Activated naive CD4-positive, alpha-beta T cell treated with anti-CD3 and anti-CD28 coated beads, Interleukin-2, amount 50 U/mL, for 24 hours (primary cell): ENCODE results near the gene CENPA.
A peak's percentile ranks its signal among the peaks of the same experiment; 100 is the strongest.
"Not testable (repeated sequence)": the region's sequence is repeated elsewhere in the genome, so short reads cannot be mapped to it uniquely, and the experiment has no call there.

Experiments
- H3K27ac Mint-ChIP-seq: one replicate; pipeline ENCODE4 v1.8.0; 2021; ENCODE audit warnings: mild to moderate bottlenecking, mixed read lengths
- H3K27me3 Mint-ChIP-seq: one replicate; pipeline ENCODE4 v1.8.0; 2021; ENCODE audit warnings: mixed read lengths
- H3K36me3 Mint-ChIP-seq: one replicate; pipeline ENCODE4 v1.8.0; 2021; ENCODE audit warnings: mixed read lengths
- H3K4me1 Mint-ChIP-seq: one replicate; pipeline ENCODE4 v1.8.0; 2021; ENCODE audit warnings: mixed read lengths
- H3K4me3 Mint-ChIP-seq: one replicate; pipeline ENCODE4 v1.8.0; 2021; ENCODE audit warnings: mild to moderate bottlenecking, mixed read lengths
- H3K9me3 Mint-ChIP-seq: one replicate; pipeline ENCODE4 v1.8.0; 2021; ENCODE audit warnings: mixed read lengths

The CENPA gene

GRCh38 chr2:26770986-26771586 lies 14.8 kb upstream of the CENPA start:
- no peaks in the 10 kb centered on the region for H3K27me3 Mint-ChIP-seq
- no peak overlapping the region for H3K4me3 Mint-ChIP-seq
- H3K27ac Mint-ChIP-seq, result peak overlapping the region; percentile 33
- H3K36me3 Mint-ChIP-seq, result no peaks in the 10 kb centered on the region
- no peaks in the 10 kb centered on the region for H3K9me3 Mint-ChIP-seq
- peaks cover 47% of the 10 kb centered on the region for H3K4me1 Mint-ChIP-seq

DNA sequence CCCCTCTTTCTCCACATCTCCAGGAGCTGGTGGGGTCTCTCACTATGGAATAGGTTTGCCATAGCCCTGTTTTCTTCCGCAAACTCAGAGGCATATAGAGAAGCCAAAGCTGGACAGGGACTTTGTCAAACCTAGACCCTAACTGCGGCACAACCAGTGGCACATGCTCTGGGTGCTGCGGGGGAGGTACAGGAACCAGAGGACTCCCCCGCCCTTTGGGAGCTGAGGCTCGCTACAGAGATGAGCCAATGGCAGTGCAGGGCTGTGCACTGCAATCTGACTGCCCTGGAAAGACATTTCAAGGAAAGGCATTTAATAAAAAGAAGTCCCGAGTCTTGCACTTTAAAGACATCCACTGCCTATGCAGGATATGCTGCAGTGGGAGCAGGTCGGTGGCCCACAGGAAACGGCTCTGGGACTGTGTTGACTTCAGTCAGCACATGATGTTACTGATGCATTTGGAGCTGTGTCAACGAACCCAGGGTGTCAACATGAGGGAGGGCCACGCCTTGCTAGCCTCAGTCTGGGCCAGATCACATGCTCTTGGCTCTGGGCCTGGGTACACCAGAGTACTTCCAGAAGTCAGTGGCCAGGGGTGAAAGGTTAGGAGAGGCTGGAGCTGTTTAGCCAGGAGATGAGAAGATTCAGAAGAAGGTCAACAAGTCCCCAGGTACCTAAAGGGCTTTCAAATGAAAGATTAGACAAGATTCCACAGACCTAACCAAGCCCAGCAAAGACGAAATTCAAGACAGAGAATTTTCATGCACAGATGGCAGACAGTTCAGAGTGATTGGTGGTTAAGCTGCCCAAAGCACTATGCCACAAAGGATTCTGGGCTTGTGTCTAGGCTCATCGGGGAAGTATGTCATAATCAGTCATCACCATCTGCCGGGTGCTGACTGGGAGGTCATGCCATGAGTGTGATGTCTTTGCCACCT lies 13.5 kb upstream of the CENPA start:
- Mint-ChIP-seq H3K36me3 (peaks cover 3% of the 10 kb centered on the region), H3K27ac (peak overlapping the region; percentile 83), H3K9me3 (no peaks in the 10 kb centered on the region), H3K4me1 (peaks cover 48% of the 10 kb centered on the region), H3K4me3 (peak overlapping the region; percentile 49), H3K27me3 (no peaks in the 10 kb centered on the region)

GRCh38 chr2:26776195-26776800 lies 9.6 kb upstream of the CENPA start:
- no peaks in the 10 kb centered on the region for H3K9me3 Mint-ChIP-seq
- peaks cover 25% of the 10 kb centered on the region for H3K4me1 Mint-ChIP-seq
- H3K36me3 Mint-ChIP-seq, result peaks cover 8% of the 10 kb centered on the region
- H3K4me3 Mint-ChIP-seq, result no peak overlapping the region
- no peaks in the 10 kb centered on the region for H3K27me3 Mint-ChIP-seq
- no peak overlapping the region for H3K27ac Mint-ChIP-seq

DNA sequence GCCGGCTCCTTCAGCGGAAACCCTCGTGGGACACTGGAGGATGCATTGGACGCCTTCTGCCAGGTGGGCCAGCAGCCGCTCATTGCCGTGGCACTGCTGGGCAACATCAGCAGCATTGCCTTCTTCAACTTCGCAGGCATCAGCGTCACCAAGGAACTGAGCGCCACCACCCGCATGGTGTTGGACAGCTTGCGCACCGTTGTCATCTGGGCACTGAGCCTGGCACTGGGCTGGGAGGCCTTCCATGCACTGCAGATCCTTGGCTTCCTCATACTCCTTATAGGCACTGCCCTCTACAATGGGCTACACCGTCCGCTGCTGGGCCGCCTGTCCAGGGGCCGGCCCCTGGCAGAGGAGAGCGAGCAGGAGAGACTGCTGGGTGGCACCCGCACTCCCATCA lies 7.8 kb upstream of the CENPA start:
- no peak overlapping the region for H3K4me3 Mint-ChIP-seq
- peaks cover 8% of the 10 kb centered on the region for H3K4me1 Mint-ChIP-seq
- no peaks in the 10 kb centered on the region for H3K9me3 Mint-ChIP-seq
- no peaks in the 10 kb centered on the region for H3K27me3 Mint-ChIP-seq
- H3K36me3 Mint-ChIP-seq, result peaks cover 8% of the 10 kb centered on the region
- H3K27ac Mint-ChIP-seq, result no peak overlapping the region

GRCh38 chr2:26778507-26778906 lies 7.3 kb upstream of the CENPA start:
- no peak overlapping the region for H3K27ac Mint-ChIP-seq
- peaks cover 8% of the 10 kb centered on the region for H3K4me1 Mint-ChIP-seq
- no peaks in the 10 kb centered on the region for H3K9me3 Mint-ChIP-seq
- H3K36me3 Mint-ChIP-seq, result peaks cover 8% of the 10 kb centered on the region
- H3K27me3 Mint-ChIP-seq, result no peaks in the 10 kb centered on the region
- no peak overlapping the region for H3K4me3 Mint-ChIP-seq

DNA sequence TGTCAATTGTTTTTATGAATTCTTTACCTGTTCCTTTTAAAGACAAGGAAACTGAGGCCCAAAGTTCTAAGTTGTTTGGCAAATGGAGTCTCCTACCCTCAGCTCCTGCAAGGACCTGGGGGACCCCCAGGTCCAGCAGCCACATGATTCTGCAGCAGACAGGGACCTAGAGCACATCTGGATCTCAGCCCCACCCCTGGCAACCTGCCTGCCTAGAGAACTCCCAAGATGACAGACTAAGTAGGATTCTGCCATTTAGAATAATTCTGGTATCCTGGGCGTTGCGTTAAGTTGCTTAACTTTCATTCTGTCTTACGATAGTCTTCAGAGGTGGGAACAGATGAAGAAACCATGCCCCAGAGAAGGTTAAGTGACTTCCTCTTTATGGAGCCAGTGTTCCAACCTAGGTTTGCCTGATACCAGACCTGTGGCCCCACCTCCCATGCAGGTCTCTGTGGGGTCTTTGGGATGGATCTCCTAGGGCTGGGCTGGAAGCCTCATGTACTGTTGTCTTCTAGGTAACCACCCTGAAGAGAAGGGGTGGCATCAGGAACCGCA lies 5.6 kb upstream of the CENPA start:
- Mint-ChIP-seq H3K36me3 (peaks cover 8% of the 10 kb centered on the region), H3K4me1 (peaks cover 12% of the 10 kb centered on the region), H3K9me3 (no peaks in the 10 kb centered on the region), H3K4me3 (no peak overlapping the region), H3K27ac (no peak overlapping the region), H3K27me3 (no peaks in the 10 kb centered on the region)

DNA sequence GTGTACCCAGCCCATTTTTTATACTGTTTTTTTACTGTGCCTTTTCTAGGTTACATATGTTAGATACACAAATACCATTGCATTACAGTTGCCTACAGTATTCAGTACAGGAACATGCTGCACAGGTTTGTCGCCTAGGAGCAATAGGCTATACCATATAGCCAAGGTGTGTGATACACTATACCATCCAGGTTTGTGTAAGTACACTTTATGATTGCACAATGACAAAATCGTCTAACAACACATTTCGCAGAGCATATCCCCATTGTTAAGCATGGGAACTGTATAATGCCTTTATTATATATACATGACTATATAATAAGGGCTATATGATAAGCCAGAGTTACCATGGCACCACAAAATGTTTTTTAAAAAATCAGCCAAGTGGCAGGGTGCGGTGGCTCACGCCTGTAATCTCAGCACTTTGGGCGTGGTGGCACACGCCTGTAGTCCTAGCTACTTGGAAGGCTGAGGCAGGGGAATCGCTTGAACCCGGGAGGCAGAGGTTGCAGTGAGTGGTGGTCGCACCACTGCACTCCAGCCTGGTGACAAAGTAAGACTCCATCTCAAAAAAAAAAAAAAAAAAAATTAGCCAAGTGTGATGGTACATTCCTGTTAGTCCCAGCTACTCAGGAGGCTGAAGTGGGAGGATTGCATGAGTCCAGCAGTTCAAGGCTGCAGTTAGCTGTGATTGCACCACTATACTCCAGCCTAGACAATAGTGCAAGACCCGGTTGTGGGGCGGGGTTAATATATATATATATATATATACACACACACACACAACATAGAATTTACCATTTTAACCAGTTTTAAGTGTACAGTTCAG lies 2.8 kb upstream of the CENPA start:
- no peaks in the 10 kb centered on the region for H3K9me3 Mint-ChIP-seq
- H3K4me3 Mint-ChIP-seq, result no peak overlapping the region
- peaks cover 5% of the 10 kb centered on the region for H3K36me3 Mint-ChIP-seq
- no peak overlapping the region for H3K27ac Mint-ChIP-seq
- peaks cover 18% of the 10 kb centered on the region for H3K4me1 Mint-ChIP-seq
- peaks cover 6% of the 10 kb centered on the region for H3K27me3 Mint-ChIP-seq

GRCh38 chr2:26784570-26785234 lies 1.2 kb upstream of the CENPA start:
- Mint-ChIP-seq H3K9me3 (no peaks in the 10 kb centered on the region), H3K27me3 (peaks cover 12% of the 10 kb centered on the region), H3K4me3 (peak overlapping the region; percentile 86), H3K4me1 (peaks cover 14% of the 10 kb centered on the region), H3K36me3 (peaks cover 5% of the 10 kb centered on the region), H3K27ac (peak overlapping the region; percentile 72)

DNA sequence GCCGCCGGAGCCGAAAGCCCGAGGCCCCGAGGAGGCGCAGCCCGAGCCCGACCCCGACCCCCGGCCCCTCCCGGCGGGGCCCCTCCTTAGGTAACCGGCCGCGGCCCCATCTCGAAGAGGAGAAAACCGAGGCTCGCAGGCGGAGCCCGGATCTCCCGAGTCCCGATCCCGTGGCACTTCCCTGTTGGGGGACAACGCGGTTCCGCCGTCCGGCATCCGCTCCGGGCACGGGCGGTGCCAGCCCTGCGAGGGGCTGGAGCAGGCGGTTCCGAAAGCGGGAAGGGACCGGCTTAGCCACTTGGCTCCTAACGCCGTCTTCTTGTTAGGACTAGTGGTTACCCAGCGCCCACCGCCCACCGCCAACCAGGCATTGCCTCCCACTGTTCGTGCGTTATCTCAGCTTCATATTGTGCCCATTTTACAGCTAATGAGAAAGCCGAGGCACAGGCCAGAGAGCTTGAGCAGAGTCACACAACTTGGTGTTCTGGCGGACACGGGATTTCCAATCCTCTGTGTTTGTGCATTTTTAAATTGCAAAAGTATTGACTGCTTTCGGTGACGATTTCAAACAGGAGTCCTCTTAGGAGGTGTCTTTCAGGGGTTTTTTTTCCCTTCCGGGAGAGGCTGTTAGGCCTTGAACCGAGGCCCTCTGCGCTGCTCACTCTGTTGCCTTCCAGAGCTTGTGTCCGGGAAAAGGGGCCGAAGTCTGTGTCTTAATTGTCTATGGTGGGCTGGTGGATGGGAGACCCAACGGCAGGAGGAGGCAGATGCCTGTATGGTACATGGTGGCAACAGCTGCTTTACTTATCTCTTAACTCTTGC lies 562 bp downstream of the CENPA start:
- no peaks in the 10 kb centered on the region for H3K9me3 Mint-ChIP-seq
- H3K27ac Mint-ChIP-seq, result no peak overlapping the region
- no peaks in the 10 kb centered on the region for H3K36me3 Mint-ChIP-seq

DNA sequence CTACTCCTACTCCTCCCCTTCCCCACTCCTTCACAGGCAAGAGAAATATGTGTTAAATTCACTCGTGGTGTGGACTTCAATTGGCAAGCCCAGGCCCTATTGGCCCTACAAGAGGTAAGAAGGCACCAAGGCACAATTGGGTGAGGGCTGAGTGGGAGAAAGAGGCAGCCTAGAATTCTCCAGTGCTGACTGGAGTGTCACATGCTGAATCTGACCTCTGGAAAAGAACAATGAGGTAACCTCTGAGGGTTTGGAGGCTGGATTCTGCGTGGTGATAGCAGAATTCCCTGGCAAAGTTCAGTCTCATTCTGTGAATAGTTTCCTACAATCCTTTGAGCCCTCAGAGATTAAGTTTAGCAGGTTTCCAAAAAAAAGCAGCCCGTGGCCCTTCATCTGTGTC lies 6.9 kb downstream of the CENPA start:
- Mint-ChIP-seq H3K27ac (no peak overlapping the region), H3K9me3 (no peaks in the 10 kb centered on the region), H3K27me3 (peaks cover 7% of the 10 kb centered on the region), H3K4me1 (no peaks in the 10 kb centered on the region), H3K36me3 (no peaks in the 10 kb centered on the region), H3K4me3 (no peak overlapping the region)

More for the DNA sequence above, 562 bp downstream of the CENPA start:
- Mint-ChIP-seq H3K4me1 (peaks cover 14% of the 10 kb centered on the region), H3K4me3 (peak overlapping the region; percentile 57), H3K27me3 (peaks cover 12% of the 10 kb centered on the region)

- peaks cover 2% of the 10 kb centered on the region for H3K27me3 Mint-ChIP-seq
- H3K9me3 Mint-ChIP-seq, result no peaks in the 10 kb centered on the region
- H3K4me3 Mint-ChIP-seq, result no peak overlapping the region
These were observed 7.7 kb downstream of the CENPA start for GRCh38 chr2:26793518-26793917.

GRCh38 chr2:26795135-26795534 lies 9.3 kb downstream of the CENPA start:
- H3K36me3 Mint-ChIP-seq, H3K4me3 Mint-ChIP-seq, H3K27me3 Mint-ChIP-seq, H3K4me1 Mint-ChIP-seq, H3K9me3 Mint-ChIP-seq, H3K27ac Mint-ChIP-seq: not testable (repeated sequence)

More at GRCh38 chr2:26793518-26793917, 7.7 kb downstream of the CENPA start:
- Mint-ChIP-seq H3K4me1 (no peaks in the 10 kb centered on the region), H3K27ac (no peak overlapping the region), H3K36me3 (no peaks in the 10 kb centered on the region)

DNA sequence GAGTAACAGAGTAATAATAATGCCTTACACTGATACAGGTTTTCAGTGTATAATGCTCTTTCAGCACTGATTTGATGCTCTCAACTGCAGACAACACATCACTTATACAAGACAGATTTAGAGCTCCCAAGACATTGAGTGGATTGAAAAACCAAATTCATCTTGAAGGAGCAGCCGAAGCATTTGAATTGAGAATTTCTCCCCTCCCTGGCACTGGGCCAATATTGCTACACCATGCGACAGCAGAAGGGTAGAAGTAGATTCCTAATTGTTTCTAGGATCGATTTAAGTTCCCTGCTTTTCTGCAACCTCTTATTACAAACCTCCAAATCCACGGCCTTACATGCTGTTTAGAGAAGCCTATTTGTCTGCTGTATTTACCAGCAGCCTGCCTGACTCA lies 15.5 kb downstream of the CENPA start:
- no peaks in the 10 kb centered on the region for H3K27me3 Mint-ChIP-seq
- H3K36me3 Mint-ChIP-seq, result no peaks in the 10 kb centered on the region
- no peaks in the 10 kb centered on the region for H3K4me1 Mint-ChIP-seq
- H3K9me3 Mint-ChIP-seq, result no peaks in the 10 kb centered on the region
- H3K27ac Mint-ChIP-seq, result peak overlapping the region; percentile 70
- no peak overlapping the region for H3K4me3 Mint-ChIP-seq

- H3K36me3 Mint-ChIP-seq, result no peaks in the 10 kb centered on the region
- H3K9me3 Mint-ChIP-seq, result no peaks in the 10 kb centered on the region
- H3K4me3 Mint-ChIP-seq, result no peak overlapping the region
- H3K4me1 Mint-ChIP-seq, result no peaks in the 10 kb centered on the region
- peak overlapping the region; percentile 70 for H3K27ac Mint-ChIP-seq
- H3K27me3 Mint-ChIP-seq, result no peaks in the 10 kb centered on the region
These were observed 15.9 kb downstream of the CENPA start for GRCh38 chr2:26801796-26802195.
